ENCODE results near the gene CSGALNACT2. TPM values are rescaled to one million over a fixed set of nuclear protein-coding genes. Genes with fewer than 3 reads are reported as not detected.

Gene CSGALNACT2
- total and polyA plus RNA-seq, 9 of the 15 experiments (the other 6 are each of a cell fraction or from before 2014, with no cell fraction given) = 1.4 to 7.3 (median 3.5) TPM

- no peaks in the 10 kb centered on the region for H3K36me3 ChIP-seq (ENCODE audit: control insufficient read depth, insufficient read depth, low read length)
- H3K4me1 ChIP-seq (replicated peaks in 1 of 2; ENCODE audit: control insufficient read depth in 2 of 2, insufficient read depth in 2 of 2, low read length in 2 of 2) = peaks cover 0 to 16% of the 10 kb centered on the region in 2 experiments; a peak in 1 of 5 replicates
- CTCF ChIA-PET (ENCODE audit: low intra/inter-chr PET ratio) = no interaction called here
- 0% methylated on average over 1 of the region's 1 CpG for WGBS (ENCODE audit: insufficient coverage, low coverage, missing lambda C conversion rate)
- H3K4me2 ChIP-seq (ENCODE audit: insufficient read depth, low read length) = no peak overlapping the region
- no peak for ATAC-seq
- in situ Hi-C loops (cut with MboI) (no loop called here), intact Hi-C loops (cut with micrococcal nuclease) (no loop called here)
- POLR2A ChIA-PET = interaction anchor here (0.8 to 1.8 kb wide), 2 partner anchors 10 to 34 kb away, joined by 3 to 6 read pairs; no protein-coding TSS in a partner anchor
- no peak overlapping the region for H2AFZ ChIP-seq (ENCODE audit: low read depth, low read length)
- no TSS peak for BruUV-seq (replicated peaks)
- no peak overlapping the region for H3K4me3 ChIP-seq
- peaks cover 13 to 63% of the 10 kb centered on the region in 2 experiments for H3K27me3 ChIP-seq (ENCODE audit: control insufficient read depth in 2 of 2, insufficient read depth in 2 of 2, low read length in 2 of 2)
- no peaks in the 10 kb centered on the region for H3K9me1 ChIP-seq (ENCODE audit: control insufficient read depth, insufficient read depth, low read length)
- no peaks in the 10 kb centered on the region for H3K79me2 ChIP-seq (ENCODE audit: control insufficient read depth, insufficient read depth, low read length)
- no peak for DNase-seq (ENCODE audit: extremely low read depth in 1 of 4, low spot score in 3 of 4)
- no peaks in the 10 kb centered on the region for H3K9me3 ChIP-seq (replicated peaks; ENCODE audit: control insufficient read depth, insufficient read depth, low read depth, low read length)
- no peak overlapping the region for H3K27ac ChIP-seq (ENCODE audit: extremely low read depth, low read depth, low read length)
- peaks cover 9% of the 10 kb centered on the region; the same call in 1 of the 2 replicates for H4K20me1 ChIP-seq (replicated peaks; ENCODE audit: control insufficient read depth, insufficient read depth, low read length)
- no peak overlapping the region for H3K9ac ChIP-seq (ENCODE audit: insufficient read depth in 1 of 2, low read depth in 2 of 2, low read length in 2 of 2)
- no peak for FAIRE-seq
- no peak for TF ChIP-seq SPI1 (IDR thresholded peaks at IDR 0.05; ENCODE audit: borderline replicate concordance, low read depth, low read length)
- TF ChIP-seq MECOM (CRISPR knock-in tag; IDR thresholded peaks at IDR 0.05) = no peak
- no peak for TF ChIP-seq ZC3H8 (IDR thresholded peaks at IDR 0.05)
- no peak for TF ChIP-seq PHB2 (IDR thresholded peaks at IDR 0.05; ENCODE audit: low read depth)
- TF ChIP-seq ZNF121 (CRISPR knock-in tag; conservative IDR thresholded peaks at IDR 0.05) = no peak
- no peak for TF ChIP-seq RBM15 (IDR thresholded peaks at IDR 0.05; ENCODE audit: insufficient read depth, low read length)
- TF ChIP-seq, protein P1, sequence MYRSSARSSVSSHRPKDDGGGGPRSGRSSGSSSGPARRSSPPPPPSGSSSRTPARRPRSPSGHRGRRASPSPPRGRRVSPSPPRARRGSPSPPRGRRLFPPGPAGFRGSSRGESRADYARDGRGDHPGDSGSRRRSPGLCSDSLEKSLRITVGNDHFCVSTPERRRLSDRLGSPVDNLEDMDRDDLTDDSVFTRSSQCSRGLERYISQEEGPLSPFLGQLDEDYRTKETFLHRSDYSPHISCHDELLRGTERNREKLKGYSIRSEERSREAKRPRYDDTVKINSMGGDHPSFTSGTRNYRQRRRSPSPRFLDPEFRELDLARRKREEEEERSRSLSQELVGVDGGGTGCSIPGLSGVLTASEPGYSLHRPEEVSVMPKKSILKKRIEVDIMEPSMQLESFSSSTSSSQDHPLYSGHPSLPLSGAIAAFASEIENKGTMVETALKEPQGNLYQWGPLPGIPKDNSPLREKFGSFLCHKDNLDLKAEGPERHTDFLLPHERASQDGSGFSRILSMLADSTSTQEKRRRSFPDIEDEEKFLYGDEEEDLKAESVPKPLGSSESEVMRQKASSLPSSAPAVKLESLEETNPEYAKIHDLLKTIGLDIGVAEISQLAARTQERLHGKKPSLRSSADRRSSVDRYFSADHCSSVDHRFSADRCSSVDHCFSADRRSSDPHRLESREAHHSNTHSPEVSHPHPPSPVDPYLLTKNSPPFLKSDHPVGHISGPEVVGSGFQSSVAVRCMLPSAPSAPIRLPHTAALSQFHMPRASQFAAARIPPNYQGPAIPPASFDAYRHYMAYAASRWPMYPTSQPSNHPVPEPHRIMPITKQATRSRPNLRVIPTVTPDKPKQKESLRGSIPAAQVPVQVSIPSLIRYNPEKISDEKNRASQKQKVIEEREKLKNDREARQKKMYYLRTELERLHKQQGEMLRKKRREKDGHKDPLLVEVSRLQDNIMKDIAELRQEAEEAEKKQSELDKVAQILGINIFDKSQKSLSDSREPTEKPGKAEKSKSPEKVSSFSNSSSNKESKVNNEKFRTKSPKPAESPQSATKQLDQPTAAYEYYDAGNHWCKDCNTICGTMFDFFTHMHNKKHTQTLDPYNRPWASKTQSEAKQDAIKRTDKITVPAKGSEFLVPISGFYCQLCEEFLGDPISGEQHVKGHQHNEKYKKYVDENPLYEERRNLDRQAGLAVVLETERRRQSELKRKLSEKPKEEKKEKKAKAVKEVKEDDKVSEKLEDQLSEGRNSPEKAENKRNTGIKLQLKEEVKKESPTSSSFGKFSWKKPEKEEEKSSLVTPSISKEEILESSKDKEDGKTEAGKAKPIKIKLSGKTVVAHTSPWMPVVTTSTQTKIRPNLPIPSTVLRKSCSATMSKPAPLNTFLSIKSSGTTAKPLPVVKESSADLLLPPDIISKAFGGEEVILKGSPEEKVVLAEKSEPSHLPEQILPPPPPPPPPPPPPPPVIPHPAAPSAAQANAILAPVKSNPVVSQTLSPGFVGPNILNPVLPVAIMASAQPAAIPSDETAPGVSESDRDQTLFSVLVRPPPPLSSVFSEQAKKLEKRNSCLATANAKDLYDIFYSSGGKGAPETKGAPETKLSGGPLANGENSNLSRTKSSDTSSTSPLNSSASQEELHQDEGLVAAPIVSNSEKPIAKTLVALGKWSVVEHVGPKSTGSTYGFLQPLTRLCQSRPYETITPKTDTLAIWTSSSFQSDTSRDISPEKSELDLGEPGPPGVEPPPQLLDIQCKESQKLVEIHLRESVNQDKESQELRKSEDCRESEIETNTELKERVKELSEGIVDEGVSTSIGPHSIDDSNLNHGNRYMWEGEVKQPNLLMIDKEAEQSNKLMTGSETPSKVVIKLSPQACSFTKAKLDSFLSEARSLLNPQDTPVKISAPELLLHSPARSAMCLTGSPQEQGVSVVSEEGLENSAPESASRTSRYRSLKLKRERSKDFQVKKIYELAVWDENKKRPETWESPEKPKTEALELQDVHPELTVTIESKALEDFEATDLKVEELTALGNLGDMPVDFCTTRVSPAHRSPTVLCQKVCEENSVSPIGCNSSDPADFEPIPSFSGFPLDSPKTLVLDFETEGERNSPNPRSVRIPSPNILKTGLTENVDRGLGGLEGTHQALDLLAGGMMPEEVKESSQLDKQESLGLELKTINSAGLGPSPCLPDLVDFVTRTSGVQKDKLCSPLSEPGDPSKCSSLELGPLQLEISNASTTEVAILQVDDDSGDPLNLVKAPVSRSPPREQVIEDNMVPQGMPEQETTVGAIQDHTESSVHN (IDR thresholded peaks at IDR 0.05; ENCODE audit: borderline replicate concordance in 1 of 2, low read depth in 1 of 2) = no peak
- no peak for TF ChIP-seq GTF2B (IDR thresholded peaks at IDR 0.05; ENCODE audit: extremely low read depth, insufficient read length)
- no peak for TF ChIP-seq ARID1B (IDR thresholded peaks at IDR 0.05)
- no peak for TF ChIP-seq EWSR1 (IDR thresholded peaks at IDR 0.05; ENCODE audit: borderline replicate concordance, low read depth, partially characterized antibody)
- TF ChIP-seq, protein P2, sequence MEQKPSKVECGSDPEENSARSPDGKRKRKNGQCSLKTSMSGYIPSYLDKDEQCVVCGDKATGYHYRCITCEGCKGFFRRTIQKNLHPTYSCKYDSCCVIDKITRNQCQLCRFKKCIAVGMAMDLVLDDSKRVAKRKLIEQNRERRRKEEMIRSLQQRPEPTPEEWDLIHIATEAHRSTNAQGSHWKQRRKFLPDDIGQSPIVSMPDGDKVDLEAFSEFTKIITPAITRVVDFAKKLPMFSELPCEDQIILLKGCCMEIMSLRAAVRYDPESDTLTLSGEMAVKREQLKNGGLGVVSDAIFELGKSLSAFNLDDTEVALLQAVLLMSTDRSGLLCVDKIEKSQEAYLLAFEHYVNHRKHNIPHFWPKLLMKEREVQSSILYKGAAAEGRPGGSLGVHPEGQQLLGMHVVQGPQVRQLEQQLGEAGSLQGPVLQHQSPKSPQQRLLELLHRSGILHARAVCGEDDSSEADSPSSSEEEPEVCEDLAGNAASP (IDR thresholded peaks at IDR 0.05) = no peak
- TF ChIP-seq ZNF143 (CRISPR knock-in tag; IDR thresholded peaks at IDR 0.05) = no peak
Measured at GRCh38 chr10:43223056-43223455, 84.8 kb downstream of the CSGALNACT2 start.
